HG03135 (cell line): ENCODE data around the gene LHFPL5.

Experiments
- ATAC-seq: cut with Tn5 transposase; IDR thresholded peaks from one replicate; pipeline ENCODE4 v1.9.1; 2021; ENCODE audit warnings: mild to moderate bottlenecking, moderate library complexity; ENCODE audit not compliant: unreplicated experiment

Gene LHFPL5

DNA sequence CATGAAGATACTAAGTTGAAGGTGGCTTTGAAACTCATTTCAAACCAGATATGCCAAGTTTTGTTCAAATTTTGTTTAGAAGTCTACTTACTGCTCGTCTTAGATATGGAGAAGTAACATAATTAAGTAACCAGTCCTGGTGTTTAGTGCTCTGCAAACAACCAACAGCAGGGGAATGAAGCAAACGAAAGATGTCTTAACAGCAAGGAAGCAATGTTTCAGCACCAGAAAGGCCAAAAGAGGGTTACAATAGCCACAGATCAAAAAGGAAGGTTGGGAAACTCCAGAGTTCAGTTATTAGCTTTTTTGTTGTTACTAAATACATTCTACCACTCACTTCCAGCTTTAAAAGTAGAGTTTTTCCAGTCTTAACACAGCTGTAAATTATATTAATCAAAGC, 45.1 kb downstream of the LHFPL5 start:
- ATAC-seq: no peak

DNA sequence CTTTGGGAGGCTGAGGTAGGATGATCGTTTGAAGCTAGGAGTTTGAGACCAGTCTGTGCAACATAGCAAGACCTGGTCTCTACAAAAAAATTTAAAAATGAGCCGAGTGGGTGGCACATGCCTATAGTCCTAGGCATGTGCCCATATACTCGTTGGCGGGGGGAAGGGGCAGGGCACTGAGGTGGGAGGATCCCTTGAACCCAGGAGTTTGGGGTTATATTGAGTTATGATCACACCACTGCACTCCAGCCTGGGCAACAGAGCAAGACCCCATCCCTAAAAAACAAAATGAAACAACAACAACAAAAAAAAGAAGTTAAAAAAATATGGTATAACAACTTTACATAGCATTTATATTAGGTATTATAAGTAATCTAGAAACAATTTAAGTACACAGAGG, 47.8 kb downstream of the LHFPL5 start:
- ATAC-seq: no peak

DNA sequence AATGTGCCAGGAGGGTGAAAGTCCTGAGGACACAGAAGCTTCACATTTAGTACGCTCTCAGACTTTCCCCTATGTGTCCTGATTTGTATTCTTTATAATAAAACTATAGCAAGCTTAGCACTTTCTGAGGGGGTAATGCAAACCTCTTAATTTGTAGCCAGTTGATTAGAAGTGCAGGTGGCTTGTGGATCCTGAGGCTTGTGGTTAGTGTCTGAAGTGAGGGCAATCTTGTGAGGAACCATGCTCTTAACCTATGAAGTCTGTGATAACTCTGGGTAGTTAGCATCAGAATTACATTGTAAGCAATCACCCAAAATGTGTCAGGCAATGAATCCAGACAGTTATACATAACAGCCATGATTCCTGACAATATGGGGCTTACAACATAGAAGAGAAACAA, 51.1 kb downstream of the LHFPL5 start:
- no peak for ATAC-seq

DNA sequence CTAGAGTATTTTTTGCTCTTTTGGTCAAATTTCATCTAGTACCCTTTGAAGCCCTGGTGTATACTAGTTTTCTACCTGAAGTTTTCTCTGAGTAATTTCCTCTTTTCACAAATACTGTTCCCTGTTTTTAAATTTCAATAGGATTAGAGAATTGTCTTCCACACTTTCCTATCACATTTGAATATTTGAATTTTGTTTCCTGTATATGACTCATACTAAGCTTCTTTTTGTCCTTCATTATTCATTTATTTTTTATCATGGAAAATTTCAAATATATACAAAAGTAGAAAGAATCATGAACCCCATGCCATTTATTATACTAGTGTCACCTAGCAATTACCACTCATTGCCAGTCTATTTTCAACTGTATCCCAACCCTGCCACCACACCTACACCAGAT, 52.7 kb downstream of the LHFPL5 start:
- no peak for ATAC-seq

DNA sequence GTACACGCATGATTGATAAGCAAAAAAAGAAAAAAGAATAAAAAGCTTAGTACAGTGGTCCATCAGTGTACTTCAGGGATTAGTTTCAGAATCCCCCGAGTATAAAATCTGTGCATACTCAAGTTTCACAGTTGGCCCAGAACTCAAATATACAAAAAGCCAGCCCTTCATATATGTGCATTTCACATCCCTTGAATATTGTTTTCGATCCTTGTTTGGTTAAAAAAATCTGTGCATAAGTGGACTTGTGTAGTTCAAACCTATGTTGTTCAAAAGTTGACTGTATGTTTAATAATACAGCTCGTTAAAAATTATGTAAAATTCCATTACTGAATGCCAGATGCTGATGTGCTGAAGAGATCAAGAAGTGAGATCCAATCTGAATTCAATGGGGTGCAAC, 54.2 kb downstream of the LHFPL5 start:
- ATAC-seq: no peak
